Keratinocyte (primary cell): Measurements from ENCODE around the gene ACTN4. TPM values are rescaled to one million over a fixed set of nuclear protein-coding genes. Genes with fewer than 3 reads are reported as not detected.

Experiments
- DNase-seq: peaks from one replicate; pipeline ENCODE4 v3.0.0-alpha.2; 2011; ENCODE audit warnings: low read depth, missing footprints, low spot score
- FAIRE-seq: peaks from 2 replicates; lab custom pipeline; 2011; peaks lifted over from hg19 to GRCh38; lab: Jason Lieb, UNC
- H2AFZ ChIP-seq: 2 replicates; pipeline ENCODE4 v1.6.0; 2012; ENCODE audit warnings: low read length, control low read depth, inconsistent platforms; ENCODE audit not compliant: control insufficient read depth
- H3K27ac ChIP-seq: 2 replicates; pipeline ENCODE4 v1.5.1; 2011; ENCODE audit warnings: low read length; ENCODE audit not compliant: control insufficient read depth, insufficient read depth
- H3K27me3 ChIP-seq: 3 replicates; pipeline ENCODE4 v1.6.0; 2011; ENCODE audit warnings: low read length; ENCODE audit not compliant: control insufficient read depth, insufficient read depth; ENCODE audit errors: extremely low read depth
- H3K36me3 ChIP-seq, 2 experiments: 2 replicates in 1 of 2; 3 replicates in 1 of 2; pipeline ENCODE4 v1.5.1; 2011; ENCODE audit warnings: low read length in 2 of 2, mild to moderate bottlenecking in 1 of 2; ENCODE audit not compliant: control insufficient read depth in 2 of 2, insufficient read depth in 2 of 2; ENCODE audit errors: extremely low read depth in 1 of 2
- H3K4me1 ChIP-seq: 3 replicates; pipeline ENCODE4 v1.5.1; 2011; ENCODE audit warnings: low read length; ENCODE audit not compliant: control insufficient read depth, insufficient read depth; ENCODE audit errors: extremely low read depth
- H3K4me2 ChIP-seq: 3 replicates; pipeline ENCODE4 v1.6.0; 2011; ENCODE audit warnings: low read depth, low read length; ENCODE audit not compliant: control insufficient read depth, insufficient read depth; ENCODE audit errors: extremely low read depth
- H3K4me3 ChIP-seq, 3 experiments: fragments of 200-600 bp in 1 of 3; sonication (generic) in 1 of 3; 2 replicates in 2 of 3; 3 replicates in 1 of 3; pipeline ENCODE4 v1.5.1; 2011 to 2016; ENCODE audit warnings: low read length in 3 of 3, mild to moderate bottlenecking in 3 of 3, control low read depth in 2 of 3, inconsistent platforms in 1 of 3, low read depth in 1 of 3, mixed read lengths in 1 of 3, mixed run types in 1 of 3, moderate library complexity in 1 of 3; ENCODE audit not compliant: control insufficient read depth in 2 of 3, insufficient read depth in 2 of 3; ENCODE audit errors: extremely low read depth in 1 of 3
- H3K79me2 ChIP-seq: 2 replicates; pipeline ENCODE4 v1.6.0; 2012; ENCODE audit warnings: low read length; ENCODE audit not compliant: control insufficient read depth, insufficient read depth
- H3K9ac ChIP-seq: 3 replicates; pipeline ENCODE4 v1.6.0; 2011; ENCODE audit warnings: low read length; ENCODE audit not compliant: control insufficient read depth, insufficient read depth; ENCODE audit errors: extremely low read depth
- H3K9me1 ChIP-seq: 3 replicates; pipeline ENCODE4 v1.6.0; 2011; ENCODE audit warnings: low read length; ENCODE audit not compliant: control insufficient read depth, insufficient read depth; ENCODE audit errors: extremely low read depth
- H3K9me3 ChIP-seq: 2 replicates; pipeline ENCODE4 v1.5.1; 2012; ENCODE audit warnings: low read depth, low read length; ENCODE audit not compliant: control insufficient read depth
- H4K20me1 ChIP-seq: 3 replicates; pipeline ENCODE4 v1.6.0; 2011; ENCODE audit warnings: low read length; ENCODE audit not compliant: control insufficient read depth, insufficient read depth; ENCODE audit errors: extremely low read depth
- EZH2 ChIP-seq: IDR thresholded peaks from one replicate; pipeline ENCODE4 v1.6.1; 2012; ENCODE audit warnings: inconsistent platforms, mild to moderate bottlenecking, low read length, moderate library complexity
- dilution Hi-C: fragments of 300-500 bp; cut with MboI; formaldehyde crosslinking; loops from one replicate; pipeline ENCODE4 v1.7.0; 2020; ENCODE audit warnings: low sequenced_read_pairs; ENCODE audit not compliant: extremely low pct_ligation_motif_present
- polyA plus RNA-seq, 5 experiments: library from polyadenylated mRNA; depleted of rRNA in 3 of 5; stranded (reverse) in 3 of 5; stranded (forward) in 1 of 5; unstranded in 1 of 5; fragments of >200 nt; gene quantifications; 1 replicate in 1 of 5; 2 replicates in 3 of 5; 3 replicates in 1 of 5; pipeline versions ENCODE4 v1.2.1 to v1.2.3, GENCODE V29; 2011 to 2012; ENCODE audit warnings: missing spikeins in 2 of 5, low read depth in 1 of 5, low replicate concordance in 1 of 5
- TF ChIP-seq, protein P1 (sequence below), 3 experiments: IDR thresholded peaks in 1 of 3; conservative IDR thresholded peaks in 1 of 3; optimal IDR thresholded peaks in 1 of 3; 2 replicates in 2 of 3; 3 replicates in 1 of 3; pipeline versions ENCODE3 to v1.5.1; 2011; ENCODE audit warnings: low read length in 3 of 3, mild to moderate bottlenecking in 3 of 3, moderate library complexity in 2 of 3, control low read depth in 1 of 3, inconsistent platforms in 1 of 3; ENCODE audit not compliant: insufficient read depth in 2 of 3; ENCODE audit errors: extremely low read depth in 1 of 3

ACTN4 gene
- polyA plus RNA-seq, 1 donor (not counting 4 experiments of a cell fraction or from before 2014, with no cell fraction given), result 463 TPM

DNA sequence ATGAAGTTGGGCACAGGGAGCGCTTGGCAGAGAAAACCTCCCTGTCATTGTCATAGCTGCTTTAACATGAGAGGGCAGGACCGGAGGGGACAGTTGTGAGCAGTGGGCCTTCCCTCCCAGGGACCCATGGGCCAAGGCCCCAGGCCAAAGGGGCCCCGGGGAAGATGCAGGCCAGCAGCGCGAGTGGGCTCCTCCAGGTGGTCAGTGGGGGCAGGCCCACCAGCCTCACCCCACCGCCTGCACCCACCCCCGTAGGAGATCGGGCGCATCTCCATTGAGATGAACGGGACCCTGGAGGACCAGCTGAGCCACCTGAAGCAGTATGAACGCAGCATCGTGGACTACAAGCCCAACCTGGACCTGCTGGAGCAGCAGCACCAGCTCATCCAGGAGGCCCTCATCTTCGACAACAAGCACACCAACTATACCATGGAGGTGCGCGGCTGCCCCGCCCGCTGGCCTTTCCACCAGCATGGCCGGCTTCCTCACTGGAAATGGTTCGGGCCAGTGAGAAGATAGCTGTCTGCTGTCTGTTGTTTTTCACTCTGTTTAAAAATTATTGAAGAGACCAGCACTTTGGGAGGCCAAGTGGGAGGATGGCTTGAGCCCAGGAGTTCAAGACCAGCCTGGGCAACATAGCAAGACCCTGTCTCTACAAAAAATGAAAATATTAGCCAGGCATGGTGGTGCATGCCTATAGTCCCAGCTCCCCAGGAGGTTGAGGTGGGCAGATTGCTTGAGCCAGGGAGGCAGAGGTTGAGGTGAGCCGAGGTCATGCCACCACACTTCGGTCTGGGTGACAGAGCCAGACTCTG, 78.2 kb downstream of the ACTN4 start:
- Histone ChIP-seq H3K4me2 (no peak overlapping the region), H3K9ac (no peak overlapping the region), H3K9me3 (no peaks in the 10 kb centered on the region), H3K27me3 (no peaks in the 10 kb centered on the region), H3K4me1 (no peaks in the 10 kb centered on the region), H2AFZ (no peak overlapping the region), H3K79me2 (peaks cover 16% of the 10 kb centered on the region), H3K9me1 (no peaks in the 10 kb centered on the region), H4K20me1 (no peaks in the 10 kb centered on the region), H3K36me3 (peaks cover 67 to 78% of the 10 kb centered on the region in 2 experiments), H3K27ac (no peak overlapping the region), H3K4me3 (no peak overlapping the region)
- TF ChIP-seq, protein P1, sequence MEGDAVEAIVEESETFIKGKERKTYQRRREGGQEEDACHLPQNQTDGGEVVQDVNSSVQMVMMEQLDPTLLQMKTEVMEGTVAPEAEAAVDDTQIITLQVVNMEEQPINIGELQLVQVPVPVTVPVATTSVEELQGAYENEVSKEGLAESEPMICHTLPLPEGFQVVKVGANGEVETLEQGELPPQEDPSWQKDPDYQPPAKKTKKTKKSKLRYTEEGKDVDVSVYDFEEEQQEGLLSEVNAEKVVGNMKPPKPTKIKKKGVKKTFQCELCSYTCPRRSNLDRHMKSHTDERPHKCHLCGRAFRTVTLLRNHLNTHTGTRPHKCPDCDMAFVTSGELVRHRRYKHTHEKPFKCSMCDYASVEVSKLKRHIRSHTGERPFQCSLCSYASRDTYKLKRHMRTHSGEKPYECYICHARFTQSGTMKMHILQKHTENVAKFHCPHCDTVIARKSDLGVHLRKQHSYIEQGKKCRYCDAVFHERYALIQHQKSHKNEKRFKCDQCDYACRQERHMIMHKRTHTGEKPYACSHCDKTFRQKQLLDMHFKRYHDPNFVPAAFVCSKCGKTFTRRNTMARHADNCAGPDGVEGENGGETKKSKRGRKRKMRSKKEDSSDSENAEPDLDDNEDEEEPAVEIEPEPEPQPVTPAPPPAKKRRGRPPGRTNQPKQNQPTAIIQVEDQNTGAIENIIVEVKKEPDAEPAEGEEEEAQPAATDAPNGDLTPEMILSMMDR (optimal IDR thresholded peaks at IDR 0.05 in 1 of 3, IDR thresholded peaks at IDR 0.05 in 1 of 3, conservative IDR thresholded peaks at IDR 0.05 in 1 of 3; ENCODE audit: extremely low read depth in 1 of 3, insufficient read depth in 2 of 3, low read length in 3 of 3), result no peak
- no peak for TF ChIP-seq EZH2
- dilution Hi-C loops, result no loop called here
- FAIRE-seq (no peak), DNase-seq (no peak)

DNA sequence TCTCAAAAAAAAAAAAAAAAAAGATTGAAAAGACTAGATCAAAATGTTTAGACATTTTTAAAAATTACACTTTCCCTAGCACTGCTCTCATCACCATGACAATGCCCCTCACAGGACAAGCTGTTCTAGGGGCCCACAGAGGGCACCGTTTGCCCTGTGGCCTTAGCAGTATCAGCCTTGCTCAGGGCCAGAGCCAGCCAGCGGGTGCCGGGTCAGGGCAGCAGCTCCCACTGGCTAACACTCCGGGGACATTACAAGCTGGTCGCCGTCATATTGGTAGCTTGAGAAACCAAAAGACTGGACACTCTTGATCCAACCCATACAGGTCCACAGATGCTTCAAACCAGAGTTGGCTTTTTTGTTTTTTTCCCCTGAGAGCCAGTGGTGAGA, 78.8 kb downstream of the ACTN4 start:
- no peaks in the 10 kb centered on the region for H3K27me3 ChIP-seq
- TF ChIP-seq EZH2, result no peak
- TF ChIP-seq, protein P1 (optimal IDR thresholded peaks at IDR 0.05 in 1 of 3, IDR thresholded peaks at IDR 0.05 in 1 of 3, conservative IDR thresholded peaks at IDR 0.05 in 1 of 3; ENCODE audit: extremely low read depth in 1 of 3, insufficient read depth in 2 of 3, low read length in 3 of 3), result no peak
- H4K20me1 ChIP-seq, result no peaks in the 10 kb centered on the region
- H3K27ac ChIP-seq, result no peak overlapping the region
- H3K9ac ChIP-seq, result no peak overlapping the region
- DNase-seq, result no peak
- no peak overlapping the region for H3K4me3 ChIP-seq
- H3K9me3 ChIP-seq, result no peaks in the 10 kb centered on the region
- dilution Hi-C loops, result no loop called here
- no peaks in the 10 kb centered on the region for H3K4me1 ChIP-seq
- peaks cover 11% of the 10 kb centered on the region for H3K79me2 ChIP-seq
- H3K36me3 ChIP-seq, result peaks cover 65 to 78% of the 10 kb centered on the region in 2 experiments
- FAIRE-seq, result no peak
- no peak overlapping the region for H2AFZ ChIP-seq
- H3K9me1 ChIP-seq, result no peaks in the 10 kb centered on the region
- H3K4me2 ChIP-seq, result no peak overlapping the region
